Muscle layer of duodenum (tissue), 2 donors: ENCODE results near the gene NCK1.
A peak's percentile ranks its signal among the peaks of the same experiment; 100 is the strongest.

Experiments
- H3K27ac ChIP-seq: one replicate; pipeline ENCODE4 v1.7.0; 2013; ENCODE audit warnings: mild to moderate bottlenecking, low read length
- H3K27me3 ChIP-seq: one replicate; pipeline ENCODE4 v1.7.0; 2013; ENCODE audit warnings: low read depth, mild to moderate bottlenecking, control low read depth, low read length
- H3K36me3 ChIP-seq, 2 donors: one replicate each; pipeline ENCODE4 v1.7.0; 2013; ENCODE audit warnings: low read length in 2 of 2, control low read depth in 1 of 2, mild to moderate bottlenecking in 1 of 2; ENCODE audit not compliant: insufficient read depth in 2 of 2, control insufficient read depth in 1 of 2
- H3K4me1 ChIP-seq, 2 donors: one replicate each; pipeline ENCODE4 v1.7.0; 2013; ENCODE audit warnings: low read length in 2 of 2, mild to moderate bottlenecking in 2 of 2, control low read depth in 1 of 2, moderate library complexity in 1 of 2; ENCODE audit not compliant: insufficient read depth in 2 of 2, control insufficient read depth in 1 of 2
- H3K4me3 ChIP-seq, 2 donors: one replicate each; pipeline ENCODE4 v1.7.0; 2013; ENCODE audit warnings: low read length in 2 of 2, low read depth in 1 of 2, mild to moderate bottlenecking in 1 of 2
- H3K9me3 ChIP-seq, 2 donors: one replicate each; pipeline ENCODE4 v1.7.0; 2013; ENCODE audit warnings: low read length in 2 of 2, control low read depth in 1 of 2, mild to moderate bottlenecking in 1 of 2; ENCODE audit not compliant: control insufficient read depth in 1 of 2
- donor health status: healthy.

NCK1 gene

DNA sequence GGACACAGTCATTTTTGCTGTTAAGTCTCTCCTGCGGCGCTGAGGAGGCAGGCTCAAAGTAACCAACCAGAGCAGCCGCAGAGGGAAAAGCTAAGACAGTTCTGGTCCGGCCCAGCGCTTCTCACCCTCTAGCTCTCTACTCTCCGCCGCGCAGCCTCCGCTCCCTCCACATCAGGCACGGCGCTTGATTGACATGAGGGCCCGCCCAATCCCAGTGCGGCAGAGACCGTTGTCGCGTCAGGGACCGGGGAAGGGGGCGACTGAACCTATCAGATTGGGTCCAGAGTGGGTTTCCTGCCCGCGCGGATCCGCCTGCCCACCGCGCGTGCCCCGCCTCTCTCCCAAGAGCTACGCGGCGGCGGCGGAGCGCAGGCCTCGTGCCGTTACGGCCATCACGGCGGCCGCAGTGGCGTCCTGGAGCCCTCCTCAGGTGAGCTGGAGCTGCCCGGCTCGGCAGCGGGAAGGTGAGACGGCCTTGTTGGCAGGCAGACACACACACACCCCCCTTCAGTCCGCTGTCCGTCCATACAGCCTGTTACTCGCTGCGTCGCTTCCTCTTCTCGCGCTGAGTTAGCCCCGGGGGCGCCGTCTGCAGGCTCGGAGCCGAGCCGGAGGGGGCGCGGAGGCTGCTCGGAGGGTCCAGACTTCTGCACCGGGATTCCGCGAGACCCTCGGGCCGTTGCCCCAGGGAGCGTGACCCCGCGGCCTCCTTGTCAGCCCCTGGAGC is at the start of gene NCK1:
Gene NCK1, plus strand, starts transcription at position 319 of the 727 bp plus-strand sequence. CDS start 65,794 bp downstream, outside the sequence.
- peak within 1 kb of the TSS; percentile 89 to 92 for H3K4me3 ChIP-seq
- H3K27ac ChIP-seq = peak within 1 kb of the TSS; percentile 77
- H3K4me1 ChIP-seq = peaks cover 10 to 15% of the 10 kb centered on the region in 2 donors
- H3K9me3 ChIP-seq = no peaks in the 10 kb centered on the region
- H3K27me3 ChIP-seq = no peaks in the 10 kb centered on the region
- H3K36me3 ChIP-seq = no peaks in the 10 kb centered on the region

DNA sequence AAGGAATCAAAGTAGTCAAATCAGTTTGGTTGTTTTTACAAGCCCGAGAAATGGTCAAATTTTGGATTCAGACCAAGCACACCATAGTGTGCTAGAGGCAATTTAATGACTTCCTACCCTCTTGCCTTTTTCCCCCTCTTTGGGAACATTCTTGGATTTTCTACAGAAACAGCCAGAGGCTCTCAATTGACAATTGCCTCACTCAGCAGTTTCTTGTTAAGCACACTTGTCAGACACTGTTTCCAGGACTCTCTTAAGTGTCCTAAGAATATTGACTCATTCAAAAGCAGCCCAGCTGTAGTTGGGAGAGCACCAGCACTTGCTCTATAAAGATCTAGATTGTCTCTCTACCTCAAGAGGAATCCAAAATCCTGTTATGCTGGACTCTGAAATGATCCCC is 44.6 kb upstream of the NCK1 start:
- no peak overlapping the region for H3K4me3 ChIP-seq
- H3K27ac ChIP-seq = no peak overlapping the region
- peaks cover 14% of the 10 kb centered on the region for H3K27me3 ChIP-seq
- H3K4me1 ChIP-seq = peaks cover 4 to 13% of the 10 kb centered on the region in 2 donors
- H3K36me3 ChIP-seq = no peaks in the 10 kb centered on the region
- H3K9me3 ChIP-seq = no peaks in the 10 kb centered on the region

DNA sequence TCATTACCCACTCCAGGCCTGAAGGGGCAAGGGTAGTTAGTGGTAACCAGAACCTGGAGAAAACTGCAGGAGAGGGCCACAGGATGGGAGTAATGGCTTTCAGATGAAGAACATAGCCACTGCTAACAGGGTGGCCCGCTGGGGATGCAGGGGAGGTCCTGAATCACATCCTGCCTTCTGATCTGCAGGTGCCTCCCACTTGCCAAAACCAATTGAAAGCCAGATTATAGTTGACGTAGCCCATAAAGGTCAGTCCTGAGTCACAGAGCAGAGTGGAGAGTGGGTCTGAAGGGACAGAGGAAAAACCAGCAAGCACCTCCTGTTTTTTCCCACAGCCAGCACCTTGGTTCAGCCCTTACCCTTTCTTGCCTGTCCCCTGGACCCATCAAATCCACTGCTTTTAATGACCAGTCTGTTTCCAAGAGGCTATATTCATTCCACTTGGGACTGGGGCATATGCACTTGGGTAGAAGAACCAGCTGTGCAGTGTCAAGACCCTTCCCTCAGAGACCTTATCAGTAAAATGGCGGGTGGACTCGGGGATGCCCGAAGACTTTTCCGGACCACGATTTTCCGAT is 43.7 kb upstream of the NCK1 start:
- H3K27me3 ChIP-seq = peaks cover 14% of the 10 kb centered on the region

DNA sequence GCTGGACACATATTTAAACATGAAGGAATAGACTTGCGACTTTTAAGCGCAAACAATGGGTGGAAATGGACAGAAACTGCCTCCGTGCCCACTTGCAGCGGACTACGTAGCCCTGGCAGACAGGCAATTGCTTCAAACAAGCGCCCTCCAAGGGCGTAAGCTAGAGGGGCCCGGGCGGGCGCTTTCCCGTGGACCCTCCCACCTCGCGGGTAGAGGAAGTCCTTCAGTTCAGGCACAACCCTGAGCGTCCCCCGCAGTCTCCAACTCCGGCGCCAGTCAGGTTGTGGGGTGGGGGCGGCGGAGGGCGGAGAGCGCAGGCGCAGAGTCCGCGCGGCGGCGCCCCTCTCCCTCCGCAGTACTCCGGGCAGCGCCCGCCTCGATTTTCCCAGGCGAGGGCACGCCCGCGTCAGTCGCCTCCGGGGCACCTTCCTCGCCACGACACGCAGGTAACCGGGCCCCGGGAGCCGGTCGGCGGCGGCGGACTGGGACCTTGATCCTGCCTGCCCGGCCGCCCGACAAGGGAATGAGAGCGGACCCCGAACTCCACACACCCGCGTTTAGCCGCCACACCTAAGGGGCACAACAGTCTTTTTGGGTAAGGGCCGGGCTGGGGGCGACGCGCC is 43.1 kb upstream of the NCK1 start, which contains the start of gene SLC35G2:
Gene SLC35G2, plus strand, starts transcription at position 358 of the 623 bp plus-strand sequence. CDS start 35,335 bp downstream, outside the sequence.
- Histone ChIP-seq H3K4me3 (peak within 1 kb of the TSS; percentile 67 to 74), H3K27me3 (peaks cover 14% of the 10 kb centered on the region), H3K9me3 (peaks cover 0 to 2% of the 10 kb centered on the region in 2 donors), H3K4me1 (peaks cover 4 to 13% of the 10 kb centered on the region in 2 donors), H3K36me3 (no peaks in the 10 kb centered on the region), H3K27ac (peak within 1 kb of the TSS; percentile 0)

More for the DNA sequence above, 43.7 kb upstream of the NCK1 start:
- no peaks in the 10 kb centered on the region for H3K36me3 ChIP-seq
- no peaks in the 10 kb centered on the region for H3K9me3 ChIP-seq
- peaks cover 4 to 13% of the 10 kb centered on the region in 2 donors for H3K4me1 ChIP-seq
- H3K4me3 ChIP-seq = peak overlapping the region; percentile 67 to 74
- H3K27ac ChIP-seq = no peak overlapping the region

DNA sequence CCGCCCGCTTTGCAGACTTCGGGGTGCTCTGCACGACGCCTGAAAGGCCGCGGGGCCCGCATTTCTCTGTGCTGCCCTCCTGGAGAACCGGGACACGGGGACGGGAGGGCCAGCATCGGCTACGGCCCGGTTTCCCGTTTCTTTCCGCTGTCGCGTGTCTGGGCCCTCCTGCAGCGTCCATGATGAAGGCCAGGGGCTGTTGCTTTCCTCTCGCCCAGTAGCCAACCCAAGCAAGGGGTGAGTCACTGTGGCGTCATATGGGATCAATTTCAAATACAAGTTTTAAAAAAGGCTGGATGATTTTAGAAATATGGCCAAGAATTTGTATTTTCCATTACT is 42.6 kb upstream of the NCK1 start:
- peaks cover 14% of the 10 kb centered on the region for H3K27me3 ChIP-seq
- H3K4me3 ChIP-seq = peak overlapping the region; percentile 67 to 74
- H3K4me1 ChIP-seq = peaks cover 4 to 13% of the 10 kb centered on the region in 2 donors
- no peaks in the 10 kb centered on the region for H3K36me3 ChIP-seq
- H3K9me3 ChIP-seq = peaks cover 0 to 4% of the 10 kb centered on the region in 2 donors
- H3K27ac ChIP-seq = peak overlapping the region; percentile 0

DNA sequence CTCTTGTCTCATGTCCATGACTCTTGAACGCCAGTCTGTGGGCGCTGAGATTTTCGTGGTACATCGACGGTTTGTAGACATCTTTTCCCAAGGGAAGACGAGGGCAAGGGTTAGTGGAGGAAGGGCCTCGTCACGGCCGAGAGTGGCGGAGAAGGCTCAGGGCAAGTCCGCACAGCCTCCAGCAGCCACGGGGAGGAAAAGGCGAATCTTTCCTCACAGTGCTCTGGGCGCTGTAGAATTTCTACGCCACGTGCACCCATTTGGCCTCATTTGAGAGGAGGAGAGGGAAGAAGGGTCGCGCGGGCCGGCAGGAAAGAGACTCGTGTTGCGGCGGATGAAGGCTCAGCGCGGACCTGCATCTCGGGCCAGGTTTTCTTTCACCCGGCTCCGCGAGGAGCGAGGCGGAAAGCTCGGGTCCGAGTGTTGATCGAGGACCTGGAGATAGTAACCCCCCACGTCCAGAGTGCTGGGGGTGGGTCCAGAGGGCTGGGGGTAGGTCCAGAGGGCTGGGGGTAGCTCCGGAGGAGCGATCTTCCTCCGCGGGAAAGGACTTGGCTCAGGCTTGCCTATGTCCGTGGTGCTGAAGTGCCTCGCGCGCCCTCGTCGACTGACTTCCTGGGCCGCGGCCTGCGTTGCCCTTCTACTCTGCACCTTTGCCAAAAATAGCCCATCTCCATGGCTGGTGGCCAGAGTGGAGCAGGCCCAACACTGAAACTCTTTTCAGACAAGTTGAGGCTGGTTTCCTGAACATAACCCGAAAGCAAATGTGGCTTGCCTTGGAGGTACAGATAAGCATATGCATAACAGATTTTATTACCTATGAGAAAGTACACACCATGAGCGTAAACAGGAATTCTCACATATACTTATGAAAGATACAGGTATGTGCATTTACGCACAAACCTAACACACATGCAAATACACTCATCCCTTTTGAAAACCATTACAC is 42.0 kb upstream of the NCK1 start:
- Histone ChIP-seq H3K36me3 (no peaks in the 10 kb centered on the region), H3K27ac (peak overlapping the region; percentile 0), H3K9me3 (peaks cover 0 to 4% of the 10 kb centered on the region in 2 donors), H3K4me1 (peaks cover 4 to 13% of the 10 kb centered on the region in 2 donors), H3K4me3 (peak overlapping the region; percentile 67 to 74), H3K27me3 (peaks cover 14% of the 10 kb centered on the region)

DNA sequence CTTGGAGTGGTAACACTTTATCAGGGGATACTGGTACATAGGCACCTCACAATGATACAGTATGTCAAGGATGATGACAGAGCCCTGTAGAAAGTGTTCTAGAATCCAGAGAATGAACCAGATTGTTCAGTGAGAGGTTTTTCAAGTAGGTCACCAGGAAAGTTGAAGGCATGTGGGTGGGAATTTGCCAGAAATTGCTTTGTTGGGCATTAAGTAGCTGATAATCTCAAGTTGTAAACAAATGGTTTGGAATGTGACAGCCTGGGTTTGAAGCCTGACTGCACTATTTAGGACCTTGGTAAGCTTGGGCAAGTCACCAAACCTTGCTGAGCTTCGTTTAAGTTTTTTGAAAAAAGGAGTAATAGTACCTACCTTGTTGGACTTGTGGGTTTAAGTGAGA is 30.5 kb upstream of the NCK1 start:
- Histone ChIP-seq H3K27ac (no peak overlapping the region), H3K4me1 (peaks cover 0 to 11% of the 10 kb centered on the region in 2 donors), H3K27me3 (no peaks in the 10 kb centered on the region), H3K36me3 (no peaks in the 10 kb centered on the region), H3K4me3 (no peak overlapping the region), H3K9me3 (no peaks in the 10 kb centered on the region)

DNA sequence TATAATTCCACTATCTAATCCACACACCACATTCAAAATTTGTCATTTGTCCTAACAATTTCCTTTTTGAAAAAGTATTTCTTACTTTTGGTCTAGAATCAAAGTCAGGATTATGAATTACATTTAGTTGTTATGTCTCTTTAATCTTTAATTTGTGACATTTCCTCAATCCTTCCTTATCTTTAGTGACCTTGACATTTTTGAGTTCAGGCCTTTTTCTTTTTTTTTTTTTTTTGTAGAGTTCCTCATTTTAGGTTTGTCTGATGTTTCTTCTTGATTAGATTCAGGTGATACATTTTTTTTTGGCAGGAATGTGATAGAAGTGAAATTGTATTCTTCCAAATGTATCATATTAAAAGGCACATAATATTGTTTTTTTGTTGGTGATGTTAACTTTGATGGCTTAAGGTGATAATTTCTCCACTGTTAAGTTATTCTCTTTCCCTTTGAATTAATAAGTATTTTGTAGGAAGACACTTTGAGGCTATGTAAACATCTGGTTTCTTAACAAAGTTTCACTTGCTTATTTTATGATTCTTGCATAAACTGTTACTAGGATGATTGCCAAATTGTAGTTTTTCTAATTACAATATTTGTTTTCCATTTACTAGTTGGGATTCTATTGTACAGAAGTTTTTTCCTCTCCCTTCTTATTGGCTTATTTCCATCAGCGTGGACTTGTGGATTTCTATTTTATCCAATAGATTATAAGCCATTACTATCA is 26.8 kb upstream of the NCK1 start:
- Histone ChIP-seq H3K27me3 (no peaks in the 10 kb centered on the region), H3K36me3 (no peaks in the 10 kb centered on the region), H3K4me1 (peaks cover 0 to 31% of the 10 kb centered on the region in 2 donors), H3K4me3 (no peak overlapping the region), H3K9me3 (no peaks in the 10 kb centered on the region), H3K27ac (no peak overlapping the region)

DNA sequence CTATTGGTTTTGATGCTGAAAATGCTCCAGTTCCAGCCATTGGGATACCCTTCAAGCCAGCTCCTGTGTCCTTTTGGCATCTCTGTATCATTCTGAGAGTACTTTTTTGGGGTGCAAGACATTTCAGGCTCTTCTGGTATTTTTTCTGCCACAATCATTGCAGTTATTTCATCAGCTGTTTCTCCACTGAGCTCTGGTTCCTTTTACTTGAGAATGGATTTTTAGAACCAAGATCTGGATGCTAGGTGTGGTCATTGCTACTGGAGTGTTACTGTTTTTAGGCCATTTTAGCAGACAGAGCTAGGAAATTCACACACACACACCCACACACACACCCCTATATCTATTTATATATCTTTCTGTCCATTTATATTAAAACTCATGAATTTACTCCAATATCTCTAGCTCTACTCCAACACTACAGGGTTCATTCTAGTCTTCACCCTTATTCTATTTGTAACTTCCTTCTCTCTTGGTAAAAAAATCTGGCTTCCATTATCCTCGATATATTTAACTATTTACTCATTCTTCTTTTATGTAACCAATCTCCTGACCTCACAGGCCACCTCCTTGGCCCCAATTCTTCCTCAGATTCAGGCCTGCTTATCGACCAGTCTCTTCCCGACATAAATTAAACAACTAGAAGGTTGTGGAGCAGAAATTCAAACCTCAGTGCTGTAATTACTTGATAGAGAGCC is 26.0 kb upstream of the NCK1 start:
- no peaks in the 10 kb centered on the region for H3K9me3 ChIP-seq
- no peaks in the 10 kb centered on the region for H3K36me3 ChIP-seq
- peaks cover 0 to 31% of the 10 kb centered on the region in 2 donors for H3K4me1 ChIP-seq
- H3K27me3 ChIP-seq = no peaks in the 10 kb centered on the region
- no peak overlapping the region for H3K4me3 ChIP-seq
- no peak overlapping the region for H3K27ac ChIP-seq
